Astrocyte of the cerebellum (primary cell): Measurements from ENCODE around the gene NR1I3.

ENCODE experiments used
- DNase-seq: peaks from one replicate; pipeline ENCODE4 v3.0.0-alpha.2; 2011; ENCODE audit warnings: low read depth
- H3K4me3 ChIP-seq: 2 replicates; pipeline ENCODE4 v1.5.1; 2011; ENCODE audit warnings: mild to moderate bottlenecking, low read depth, low read length, moderate library complexity
- CTCF ChIP-seq: IDR thresholded peaks from 2 replicates; pipeline ENCODE4 v1.5.1; 2012; ENCODE audit warnings: low read length, low read depth, moderate library complexity, mild to moderate bottlenecking; ENCODE audit errors: missing control alignments
- in situ Hi-C: cut with HindIII; loops from 2 replicates; pipeline ENCODE4 v1.10.0; 2017; ENCODE audit warnings: low sequenced_read_pairs

NR1I3 gene

GRCh38 chr1:161273402-161273801 is 35.4 kb upstream of the NR1I3 start:
- in situ Hi-C loops = no loop called here
- no peak for TF ChIP-seq CTCF

GRCh38 chr1:161267321-161267720 is 29.3 kb upstream of the NR1I3 start:
- in situ Hi-C loops = no loop called here
- no peak for DNase-seq
- TF ChIP-seq CTCF = no peak
- no peak overlapping the region for H3K4me3 ChIP-seq

More at GRCh38 chr1:161273402-161273801, 35.4 kb upstream of the NR1I3 start:
- no peak overlapping the region for H3K4me3 ChIP-seq
- no peak for DNase-seq

GRCh38 chr1:161266836-161267235 is 28.8 kb upstream of the NR1I3 start:
- TF ChIP-seq CTCF = no peak
- no peak overlapping the region for H3K4me3 ChIP-seq
- in situ Hi-C loops = no loop called here
- no peak for DNase-seq

GRCh38 chr1:161266202-161266601 is 28.2 kb upstream of the NR1I3 start:
- in situ Hi-C loops = no loop called here
- DNase-seq = no peak
- no peak overlapping the region for H3K4me3 ChIP-seq
- no peak for TF ChIP-seq CTCF

GRCh38 chr1:161265305-161265704 is 27.3 kb upstream of the NR1I3 start:
- no peak overlapping the region for H3K4me3 ChIP-seq
- no peak for TF ChIP-seq CTCF
- in situ Hi-C loops = no loop called here
- DNase-seq = no peak

GRCh38 chr1:161261261-161262235 is 23.5 kb upstream of the NR1I3 start:
- in situ Hi-C loops = no loop called here
- H3K4me3 ChIP-seq = no peak overlapping the region
- no peak for DNase-seq
- TF ChIP-seq CTCF = no peak
